GM12878 (cell line): ENCODE results near the gene C1orf52. TPM values are rescaled to one million over a fixed set of nuclear protein-coding genes. Genes with fewer than 3 reads are reported as not detected.

Source experiments
- ATAC-seq: fragments of 200-7000 bp; cut with Tn5 transposase; 3 replicates; pipeline ENCODE4 v1.9.1; 2020; ENCODE audit warnings: mild to moderate bottlenecking, moderate library complexity
- BruUV-seq: library from RNA; stranded (reverse); fragments of 400-500 nt; replicated peaks from 2 replicates; lab custom pipeline; 2021; lab: Mats Ljungman, UMichigan
- CTCF ChIA-PET: fragments of 300-600 bp; sonication (Branson Sonifier 250); formaldehyde crosslinking; extraction: SDS; loops from one replicate; lab custom pipeline; 2021; ENCODE audit warnings: inconsistent platforms; lab: Yijun Ruan, JAX
- POLR2A ChIA-PET: fragments of 350-600 bp; formaldehyde crosslinking; extraction: SDS; loops from one replicate; lab custom pipeline; 2021; ENCODE audit warnings: inconsistent platforms; lab: Charles Lee
- RAD21 ChIA-PET: fragments of 300-600 bp; sonication (Branson Sonifier 250); formaldehyde crosslinking; loops from one replicate; lab custom pipeline; 2023; ENCODE audit warnings: antibody characterized with exemption; ENCODE audit not compliant: unreplicated experiment; lab: Charles Lee
- SMC1A ChIA-PET: fragments of 300-600 bp; sonication (Branson Sonifier 250); formaldehyde crosslinking; loops from one replicate; lab custom pipeline; 2023; ENCODE audit not compliant: unreplicated experiment, uncharacterized antibody; lab: Charles Lee
- DNase-seq: peaks from one replicate; pipeline ENCODE4 v3.0.0-alpha.2; 2011; ENCODE audit warnings: low read depth, low spot score
- FAIRE-seq: peaks from 3 replicates; lab custom pipeline; 2011; peaks lifted over from hg19 to GRCh38; lab: Jason Lieb, UNC
- H2AFZ ChIP-seq: 2 replicates; pipeline ENCODE4 v1.6.0; 2011; ENCODE audit warnings: low read depth, low read length, control low read depth; ENCODE audit not compliant: control insufficient read depth
- H3K27ac ChIP-seq: 2 replicates; pipeline ENCODE4 v1.5.1; 2011; ENCODE audit warnings: control low read depth; ENCODE audit not compliant: control insufficient read depth, insufficient read depth
- H3K27me3 ChIP-seq, 2 experiments: replicated peaks in 1 of 2; 2 replicates each; pipeline versions ENCODE4 v1.6.0 to v1.6.1; 2011; ENCODE audit warnings: low read length in 1 of 2; ENCODE audit not compliant: control insufficient read depth in 2 of 2, insufficient read depth in 2 of 2
- H3K36me3 ChIP-seq, 2 experiments: 2 replicates each; pipeline ENCODE4 v1.5.1; 2011; ENCODE audit warnings: low read length in 1 of 2; ENCODE audit not compliant: control insufficient read depth in 2 of 2, insufficient read depth in 2 of 2
- H3K4me1 ChIP-seq: 2 replicates; pipeline ENCODE4 v1.6.1; 2011; ENCODE audit warnings: mild to moderate bottlenecking, low read length, moderate library complexity, mixed read lengths; ENCODE audit not compliant: control insufficient read depth, insufficient read depth
- H3K4me2 ChIP-seq: 2 replicates; pipeline ENCODE4 v1.6.0; 2011; ENCODE audit warnings: control low read depth; ENCODE audit not compliant: control insufficient read depth, insufficient read depth
- H3K4me3 ChIP-seq: fragments of 200-600 bp; sonication (generic); 2 replicates; pipeline ENCODE4 v1.5.1; 2016
- H3K79me2 ChIP-seq: 2 replicates; pipeline ENCODE4 v1.6.0; 2011; ENCODE audit warnings: low read length; ENCODE audit not compliant: control insufficient read depth, insufficient read depth
- H3K9ac ChIP-seq: 2 replicates; pipeline ENCODE4 v1.8.0; 2011; ENCODE audit warnings: low read length, control low read depth, mixed read lengths; ENCODE audit not compliant: control insufficient read depth, insufficient read depth
- H3K9me3 ChIP-seq: replicated peaks from 3 replicates; pipeline ENCODE4 v1.5.1; 2011; ENCODE audit warnings: mild to moderate bottlenecking, low read length; ENCODE audit not compliant: control insufficient read depth, insufficient read depth
- H4K20me1 ChIP-seq: 2 replicates; pipeline ENCODE4 v1.6.0; 2011; ENCODE audit not compliant: control insufficient read depth, insufficient read depth
- ATF7 ChIP-seq: fragments of 450-650 bp; IDR thresholded peaks from 2 replicates; pipeline ENCODE4 v1.6.1; 2016; ENCODE audit warnings: low read depth, mild to moderate bottlenecking
- DPF2 ChIP-seq: fragments of 450-650 bp; IDR thresholded peaks from 2 replicates; pipeline ENCODE4 v1.6.1; 2017; ENCODE audit warnings: mild to moderate bottlenecking
- EP300 ChIP-seq, 2 experiments: fragments of 150-350 bp in 1 of 2; IDR thresholded peaks; 2 replicates each; pipeline ENCODE4 v1.6.1; 2011 to 2012; ENCODE audit warnings: low read depth in 2 of 2, low read length in 2 of 2, borderline replicate concordance in 1 of 2, improper control_type of control experiment in 1 of 2, inconsistent platforms in 1 of 2; ENCODE audit not compliant: control insufficient read depth in 1 of 2
- FOXK2 ChIP-seq: fragments of 450-650 bp; IDR thresholded peaks from 2 replicates; pipeline ENCODE4 v1.6.1; 2017; ENCODE audit warnings: mild to moderate bottlenecking, moderate library complexity
- MAX ChIP-seq: IDR thresholded peaks from 2 replicates; pipeline ENCODE4 v1.6.1; 2012; ENCODE audit warnings: low read depth, low read length, improper control_type of control experiment
- MXI1 ChIP-seq: fragments of 150-350 bp; IDR thresholded peaks from 2 replicates; pipeline ENCODE4 v1.6.1; 2011; ENCODE audit warnings: low read depth, mild to moderate bottlenecking, inconsistent platforms, low read length, improper control_type of control experiment
- NBN ChIP-seq: fragments of 450-650 bp; IDR thresholded peaks from 2 replicates; pipeline ENCODE4 v1.6.1; 2016
- NFIC ChIP-seq: IDR thresholded peaks from 2 replicates; pipeline ENCODE4 v1.6.1; 2012; ENCODE audit warnings: low read depth, mild to moderate bottlenecking, inconsistent platforms, low read length, moderate library complexity
- RBBP5 ChIP-seq: fragments of 200-600 bp; sonication (generic); conservative IDR thresholded peaks from 2 replicates; pipeline ENCODE4 v1.6.1; 2016
- SMAD1 ChIP-seq: fragments of 450-650 bp; IDR thresholded peaks from 2 replicates; pipeline ENCODE4 v1.6.1; 2018; ENCODE audit warnings: mild to moderate bottlenecking, low read depth; ENCODE audit not compliant: partially characterized antibody
- SP1 ChIP-seq: IDR thresholded peaks from one replicate; pipeline ENCODE4 v1.6.1; 2011; ENCODE audit warnings: low read depth, low read length
- SREBF2 ChIP-seq: IDR thresholded peaks from 2 replicates; pipeline ENCODE4 v1.6.1; 2012; ENCODE audit warnings: mild to moderate bottlenecking, low read length
- STAT3 ChIP-seq: IDR thresholded peaks from 2 replicates; pipeline ENCODE4 v1.6.1; 2011; ENCODE audit warnings: low read depth, low read length, improper control_type of control experiment
- SUPT20H ChIP-seq: IDR thresholded peaks from 2 replicates; pipeline ENCODE4 v1.6.1; 2011; ENCODE audit warnings: low read depth, mild to moderate bottlenecking, low read length, moderate library complexity, borderline replicate concordance; ENCODE audit not compliant: control insufficient read depth
- WRNIP1 ChIP-seq: IDR thresholded peaks from 2 replicates; pipeline ENCODE4 v1.6.1; 2011; ENCODE audit warnings: low read depth, low read length, improper control_type of control experiment, borderline replicate concordance
- ZNF24 ChIP-seq: fragments of 450-650 bp; IDR thresholded peaks from 2 replicates; pipeline ENCODE4 v1.6.1; 2017; ENCODE audit warnings: antibody characterized with exemption, mild to moderate bottlenecking
- ZNF687 ChIP-seq: fragments of 450-650 bp; IDR thresholded peaks from 2 replicates; pipeline ENCODE4 v1.6.1; 2017; ENCODE audit warnings: mild to moderate bottlenecking, moderate library complexity
- WGBS: methylation state at CpG from one replicate; pipeline ENCODE4 v1.1.6; 2016; ENCODE audit warnings: low lambda C conversion rate; ENCODE audit not compliant: insufficient replicate concordance, insufficient coverage; ENCODE audit errors: missing lambda C conversion rate; 5-methylcytosine and 5-hydroxymethylcytosine counted together
- in situ Hi-C: fragments of 300-500 bp; cut with MboI; formaldehyde crosslinking; loops from 9 replicates; pipeline ENCODE4 v1.14.3; 2018; ENCODE audit warnings: mixed read lengths
- intact Hi-C: fragments of 100-400 bp; cut with micrococcal nuclease; formaldehyde crosslinking; loops from one replicate; pipeline ENCODE4 v1.14.2; 2022; ENCODE audit not compliant: unreplicated experiment
- polyA plus RNA-seq, 11 experiments: library from polyadenylated mRNA; depleted of rRNA in 4 of 11; unstranded in 6 of 11; stranded (reverse) in 5 of 11; fragments of >200 nt; fragmentation: Nextera tagmentation in 4 of 11; fragmentation: Illumina TruSeq in 1 of 11; extraction: Ambion mirVana in 4 of 11; extraction: Trizol in 1 of 11; gene quantifications; 1 replicate in 1 of 11; 2 replicates in 10 of 11; pipeline versions ENCODE4 v1.2.1 to v1.2.3, GENCODE V29; 2011 to 2016; ENCODE audit warnings: inconsistent platforms in 2 of 11, missing spikeins in 2 of 11, low read depth in 1 of 11
- total RNA-seq, 4 experiments: library from RNA; depleted of rRNA in 3 of 4; stranded (reverse); fragments of >200 nt in 3 of 4; fragmentation: Illumina TruSeq in 1 of 4; extraction: Trizol in 1 of 4; gene quantifications; 2 replicates each; pipeline versions ENCODE4 v1.2.1 to v1.2.3, GENCODE V29; 2013 to 2021

Gene C1orf52
- total and polyA plus RNA-seq, 10 of the 15 experiments (the other 5 are each of a cell fraction or from before 2014, with no cell fraction given), result 9.4 to 39.5 (median 17.6) TPM

GRCh38 chr1:85208488-85208887, 51.0 kb downstream of the C1orf52 start:
- ATAC-seq (no peak), FAIRE-seq (no peak), DNase-seq (no peak)
- SMC1A ChIA-PET, result no interaction called here
- no TSS peak for BruUV-seq
- RAD21 ChIA-PET, result no interaction called here
- Histone ChIP-seq H3K4me3 (no peak overlapping the region), H4K20me1 (no peaks in the 10 kb centered on the region; the same call in 1 of the 2 replicates), H3K9ac (no peak overlapping the region), H3K36me3 (no peaks in the 10 kb centered on the region), H2AFZ (no peak overlapping the region), H3K79me2 (no peaks in the 10 kb centered on the region), H3K27ac (no peak overlapping the region), H3K4me1 (no peaks in the 10 kb centered on the region), H3K27me3 (peaks cover 0 to 4% of the 10 kb centered on the region in 2 experiments; a peak in 1 of 4 replicates), H3K9me3 (no peaks in the 10 kb centered on the region), H3K4me2 (no peak overlapping the region)
- TF ChIP-seq ZNF24 (no peak), NBN (no peak), MAX (no peak), SUPT20H (no peak), DPF2 (no peak), MXI1 (no peak), EP300 (IDR thresholded peaks at IDR 0.05; ENCODE audit: borderline replicate concordance in 1 of 2, control insufficient read depth in 1 of 2, low read depth in 2 of 2, low read length in 2 of 2) (no peak), RBBP5 (no peak), SREBF2 (no peak), ZNF687 (no peak), NFIC (no peak), ATF7 (no peak), SMAD1 (no peak), FOXK2 (no peak), STAT3 (no peak), SP1 (no peak), WRNIP1 (no peak)
- CTCF ChIA-PET, result no interaction called here
- 43% methylated on average over 2 of the region's 2 CpGs for WGBS
- in situ Hi-C loops, result no loop called here
- intact Hi-C loops, result no loop called here
- POLR2A ChIA-PET, result no interaction called here
